ENCODE measurements around the gene LGALS7B.
"Not testable (repeated sequence)": the region's sequence is repeated elsewhere in the genome, so short reads cannot be mapped to it uniquely, and the experiment has no call there.

LGALS7B gene

GRCh38 chr19:38819231-38819920, 30.4 kb downstream of the LGALS7B start:
- no peak for DNase-seq (ENCODE audit: low read depth, low spot score)

DNA sequence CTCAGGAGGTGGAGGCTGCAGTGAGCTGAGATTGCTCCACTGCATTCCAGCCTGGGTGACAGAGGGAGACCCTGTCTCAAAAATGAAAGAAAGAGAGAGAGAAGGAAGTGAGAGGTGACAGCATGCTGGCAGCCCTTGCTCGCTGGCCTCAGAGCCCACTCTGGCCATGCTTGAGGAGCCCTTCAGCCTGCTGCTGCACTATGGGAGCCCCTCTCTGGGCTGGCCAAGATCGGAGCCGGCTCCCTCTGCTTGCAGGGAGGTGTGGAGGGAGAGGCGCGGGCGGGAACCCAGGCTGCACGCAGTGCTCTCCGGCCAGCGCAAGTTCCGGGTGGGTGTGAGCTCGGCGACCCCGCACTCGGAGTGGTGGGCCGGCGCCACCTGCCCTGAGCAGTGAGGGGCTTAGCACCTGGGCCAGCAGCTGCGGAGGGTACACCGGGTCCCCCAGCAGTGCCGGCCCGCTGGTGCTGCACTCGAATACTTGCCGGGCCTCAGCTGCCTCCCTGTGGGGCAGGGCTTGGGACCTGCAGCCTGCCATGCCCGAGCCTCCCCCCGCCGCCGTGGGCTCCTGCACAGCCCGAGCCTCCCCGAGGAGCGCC, 32.3 kb downstream of the LGALS7B start:
- not testable (repeated sequence) for DNase-seq (ENCODE audit: low read depth, low spot score)

GRCh38 chr19:38825936-38826335, 36.9 kb downstream of the LGALS7B start:
- DNase-seq (ENCODE audit: low read depth, low spot score), result not testable (repeated sequence)

DNA sequence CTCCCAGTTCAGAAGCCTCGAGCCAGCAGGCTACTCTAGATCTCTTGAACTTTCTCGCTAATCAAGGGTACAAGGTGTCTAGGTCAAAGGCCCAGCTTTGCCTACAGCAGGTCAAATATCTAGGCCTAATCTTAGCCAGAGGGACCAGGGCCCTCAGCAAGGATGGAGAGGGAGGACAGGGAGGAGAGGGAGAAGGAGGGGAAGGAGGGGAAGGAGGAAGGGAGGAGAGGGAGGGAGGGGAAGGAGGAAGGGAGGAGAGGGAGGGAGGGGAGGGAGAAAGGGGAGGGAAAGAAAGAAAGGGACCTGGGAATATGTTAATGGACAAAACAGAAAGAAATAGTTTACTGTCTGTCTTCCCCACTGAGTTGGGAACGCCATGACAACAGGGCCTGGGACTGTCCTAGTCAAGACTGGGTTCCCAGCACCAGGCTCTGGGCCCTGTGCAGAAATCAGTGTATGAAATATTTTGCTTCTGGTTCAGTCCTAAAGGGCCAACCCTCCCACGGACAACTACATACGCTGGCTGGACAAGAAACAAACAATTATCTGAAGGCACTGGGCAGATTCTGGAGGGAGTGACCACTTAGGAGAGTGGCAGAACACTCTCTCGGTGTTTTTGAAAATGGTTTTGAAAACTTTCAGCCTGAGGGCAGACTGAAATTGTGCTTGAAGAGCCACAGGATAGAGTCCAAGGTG, 38.0 kb downstream of the LGALS7B start:
- DNase-seq (ENCODE audit: low read depth, low spot score), result no peak

DNA sequence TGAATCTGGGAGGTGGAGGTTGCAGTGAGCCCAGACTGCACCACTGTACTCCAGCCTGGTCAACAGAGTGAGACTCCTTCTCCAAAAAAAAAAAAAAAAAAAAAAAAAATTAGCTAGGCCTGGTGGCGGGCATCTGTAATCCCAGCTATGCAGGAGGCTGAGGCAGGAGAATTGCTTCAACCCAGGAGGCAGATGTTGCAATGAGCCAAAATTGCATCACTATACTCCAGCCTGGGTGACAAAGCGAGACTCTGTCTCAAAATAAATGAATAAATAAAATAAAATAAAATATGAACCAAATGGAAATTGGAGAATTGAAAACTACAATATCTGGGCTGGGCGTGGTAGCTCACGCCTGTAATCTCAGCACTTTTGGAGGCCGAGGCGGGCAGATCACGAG, 40.2 kb downstream of the LGALS7B start:
- DNase-seq (ENCODE audit: low read depth, low spot score), result not testable (repeated sequence)

DNA sequence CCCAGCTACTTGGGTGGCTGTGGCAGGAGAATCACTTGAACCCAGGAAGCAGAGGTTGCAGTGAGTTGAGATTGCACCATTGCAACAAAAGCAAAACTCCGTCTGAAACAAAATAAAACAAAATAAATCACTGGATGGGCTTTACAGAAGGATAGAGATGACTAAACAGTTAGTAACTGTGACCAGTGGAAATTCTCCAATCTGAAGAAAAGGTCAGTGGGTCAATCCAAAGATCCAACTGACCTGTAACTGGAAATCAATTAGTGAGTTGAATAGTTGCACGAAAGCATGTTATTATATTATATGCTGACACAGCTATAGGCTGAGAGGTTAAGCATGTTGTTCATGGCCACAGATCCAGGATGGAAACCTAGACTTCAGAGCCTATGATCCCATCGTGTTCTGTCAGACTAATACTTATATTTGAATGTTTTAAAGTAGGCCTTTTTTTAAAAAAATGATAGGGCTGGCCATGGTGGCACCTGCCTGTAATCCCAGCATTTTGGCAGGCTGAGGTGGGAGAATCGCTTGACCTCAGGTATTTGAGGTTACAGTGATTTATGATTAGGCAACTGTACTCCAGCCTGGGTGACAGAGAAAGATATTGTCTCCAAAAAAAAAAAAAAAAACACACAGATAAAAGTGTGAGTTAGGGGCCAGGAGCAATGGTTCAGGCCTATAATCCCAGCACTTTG, 41.2 kb downstream of the LGALS7B start:
- no peak for DNase-seq (ENCODE audit: low read depth, low spot score)

GRCh38 chr19:38831142-38831605, 42.2 kb downstream of the LGALS7B start:
- DNase-seq (ENCODE audit: low read depth, low spot score), result peak; percentile 95

GRCh38 chr19:38833092-38833425, 44.1 kb downstream of the LGALS7B start:
- DNase-seq (ENCODE audit: low read depth, low spot score), result no peak

DNA sequence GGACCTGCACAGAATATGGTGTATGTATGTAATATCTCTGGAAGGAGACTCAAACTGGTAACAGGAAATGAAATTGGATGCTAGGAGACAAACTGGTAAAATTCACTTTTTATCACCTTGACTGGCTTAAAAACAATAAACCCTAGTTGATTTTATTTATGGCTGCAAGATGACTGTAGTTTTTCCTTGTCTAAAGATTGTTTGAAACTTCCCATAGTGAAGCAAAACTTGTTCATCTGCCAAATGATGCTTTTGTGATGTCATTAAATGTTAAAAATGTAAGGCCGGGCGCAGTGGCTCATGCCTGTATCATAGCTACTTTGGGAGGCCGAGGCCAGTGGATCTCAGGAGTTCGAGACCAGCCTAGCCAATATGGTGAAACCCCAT, 45.1 kb downstream of the LGALS7B start:
- no peak for DNase-seq (ENCODE audit: low read depth, low spot score)

DNA sequence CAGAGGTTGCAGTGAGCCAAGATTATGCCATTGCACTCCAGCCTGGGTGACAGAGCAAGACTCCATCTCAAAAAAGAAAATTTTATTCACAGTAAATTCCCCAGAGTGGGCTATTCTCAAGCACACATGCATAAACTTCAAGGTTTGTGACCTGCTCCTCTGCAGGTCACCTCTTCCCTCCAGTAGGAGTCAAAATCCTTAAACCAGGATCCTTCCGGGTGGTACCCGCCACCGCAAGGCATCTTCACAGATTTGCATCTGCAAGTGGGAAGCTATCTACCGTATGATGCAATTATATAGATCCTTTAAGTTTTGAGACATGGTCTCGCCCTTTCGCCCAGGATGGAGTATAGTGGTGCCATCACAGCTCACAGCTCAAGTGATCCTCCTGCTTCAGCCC, 45.6 kb downstream of the LGALS7B start:
- DNase-seq (ENCODE audit: low read depth, low spot score), result no peak

DNA sequence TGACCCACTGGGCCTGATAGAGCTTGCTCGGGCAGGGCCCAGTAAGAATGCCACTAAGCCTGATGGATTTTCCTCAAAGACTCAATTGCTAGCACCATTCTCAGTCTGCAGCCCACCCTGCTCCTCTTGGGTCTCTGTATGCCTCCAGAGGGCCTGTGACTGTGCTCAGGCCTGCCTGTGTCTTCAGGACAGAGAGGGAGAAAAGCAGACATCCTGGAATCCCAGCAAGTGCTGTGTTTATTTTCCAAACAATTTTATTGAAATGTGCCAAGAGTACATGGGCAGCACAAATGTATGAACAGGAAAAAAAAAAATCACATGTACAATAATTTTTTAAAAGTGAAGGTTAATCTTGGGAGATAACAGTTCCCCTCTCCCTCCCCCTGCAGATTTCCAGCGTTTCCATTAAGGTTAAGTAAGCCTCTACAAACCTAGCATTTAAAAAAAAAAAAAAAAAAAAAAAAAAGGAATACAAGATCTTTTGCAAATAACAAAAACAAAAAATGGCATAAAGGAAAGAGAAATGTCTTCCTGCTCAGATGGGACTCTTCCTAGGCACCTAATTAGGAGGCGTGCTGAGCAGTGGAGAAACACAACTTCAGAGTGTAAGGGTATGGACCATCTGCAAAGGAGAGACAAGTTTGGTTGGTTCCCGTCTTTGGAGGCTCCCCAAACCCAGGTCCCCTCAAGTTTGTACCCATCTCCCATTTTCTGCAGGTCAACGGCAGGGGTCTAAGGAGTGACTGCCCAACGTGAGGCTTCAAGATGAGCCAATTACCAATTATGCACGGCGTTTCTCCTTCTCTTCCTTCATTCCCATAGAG, 47.4 kb downstream of the LGALS7B start:
- DNase-seq (ENCODE audit: low read depth, low spot score), result no peak

DNA sequence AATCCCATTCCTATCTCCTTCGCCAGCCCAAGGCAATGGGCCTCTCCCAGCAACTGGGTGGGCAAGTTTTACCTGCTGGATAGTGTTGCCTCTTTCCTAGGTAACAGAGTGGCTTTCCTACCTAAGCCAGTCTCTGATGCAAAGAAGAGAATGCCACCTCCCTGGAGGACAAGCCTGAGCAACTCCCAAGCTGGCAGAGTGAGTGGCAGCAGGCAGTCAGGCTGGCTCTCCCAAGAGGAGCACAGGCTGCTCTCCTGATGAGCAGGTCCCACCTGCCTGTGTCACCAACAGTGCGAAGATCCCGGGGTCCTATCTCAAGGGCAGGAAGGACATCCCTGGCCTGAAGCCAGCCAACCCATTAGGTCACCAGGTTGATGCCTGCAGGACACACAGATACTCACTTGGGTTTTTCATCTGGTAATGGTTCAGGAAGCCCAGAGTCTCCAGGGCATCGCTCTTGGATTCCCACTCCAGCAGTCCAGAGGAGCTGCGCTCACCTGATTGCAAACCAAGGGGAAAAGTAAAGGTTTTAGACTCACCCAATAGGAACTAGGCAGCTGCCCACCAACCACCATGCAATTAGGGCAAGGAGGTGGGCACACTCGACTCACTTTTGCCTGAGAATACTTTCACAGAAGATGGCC, 48.1 kb downstream of the LGALS7B start:
- DNase-seq (ENCODE audit: low read depth, low spot score), result no peak

GRCh38 chr19:38837656-38838121, 48.7 kb downstream of the LGALS7B start:
- no peak for DNase-seq (ENCODE audit: low read depth, low spot score)

DNA sequence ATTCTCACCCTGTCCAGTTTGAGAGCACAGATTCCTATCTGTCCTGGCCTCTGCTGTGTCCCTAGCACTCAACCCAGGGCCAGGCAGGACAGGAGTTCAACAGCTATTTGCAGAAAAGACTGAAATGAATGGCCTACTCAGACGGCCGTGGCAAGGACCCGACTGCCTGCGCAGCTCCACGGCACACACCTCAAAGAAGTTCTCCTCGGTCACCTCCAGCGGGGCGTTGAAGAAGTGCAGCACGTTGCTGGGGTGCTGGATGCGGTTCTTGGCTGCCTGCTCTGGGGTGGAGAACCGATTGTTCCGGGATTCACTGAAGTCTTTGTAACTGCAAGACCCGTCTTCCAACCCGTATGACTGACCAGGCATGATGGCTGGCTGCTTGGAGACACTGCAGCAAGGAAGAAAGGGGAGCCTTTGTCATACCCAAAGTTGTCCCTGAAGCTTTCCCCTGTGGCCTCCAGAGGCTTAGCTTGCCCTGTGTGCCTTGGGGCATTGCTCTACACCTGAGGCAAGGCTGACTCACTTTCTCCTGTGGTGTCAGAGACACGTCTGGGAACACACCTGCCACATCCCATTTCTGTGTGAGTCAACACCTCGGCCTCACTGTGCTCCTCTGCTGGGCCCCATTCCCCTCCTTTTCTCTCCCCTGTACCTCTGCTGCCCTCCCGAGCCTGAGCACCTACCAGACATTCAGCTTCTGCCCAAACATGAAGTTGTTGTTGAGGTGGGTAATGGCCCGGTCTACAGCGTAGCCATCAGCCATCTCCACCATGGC, 49.4 kb downstream of the LGALS7B start:
- DNase-seq (ENCODE audit: low read depth, low spot score), result no peak

DNA sequence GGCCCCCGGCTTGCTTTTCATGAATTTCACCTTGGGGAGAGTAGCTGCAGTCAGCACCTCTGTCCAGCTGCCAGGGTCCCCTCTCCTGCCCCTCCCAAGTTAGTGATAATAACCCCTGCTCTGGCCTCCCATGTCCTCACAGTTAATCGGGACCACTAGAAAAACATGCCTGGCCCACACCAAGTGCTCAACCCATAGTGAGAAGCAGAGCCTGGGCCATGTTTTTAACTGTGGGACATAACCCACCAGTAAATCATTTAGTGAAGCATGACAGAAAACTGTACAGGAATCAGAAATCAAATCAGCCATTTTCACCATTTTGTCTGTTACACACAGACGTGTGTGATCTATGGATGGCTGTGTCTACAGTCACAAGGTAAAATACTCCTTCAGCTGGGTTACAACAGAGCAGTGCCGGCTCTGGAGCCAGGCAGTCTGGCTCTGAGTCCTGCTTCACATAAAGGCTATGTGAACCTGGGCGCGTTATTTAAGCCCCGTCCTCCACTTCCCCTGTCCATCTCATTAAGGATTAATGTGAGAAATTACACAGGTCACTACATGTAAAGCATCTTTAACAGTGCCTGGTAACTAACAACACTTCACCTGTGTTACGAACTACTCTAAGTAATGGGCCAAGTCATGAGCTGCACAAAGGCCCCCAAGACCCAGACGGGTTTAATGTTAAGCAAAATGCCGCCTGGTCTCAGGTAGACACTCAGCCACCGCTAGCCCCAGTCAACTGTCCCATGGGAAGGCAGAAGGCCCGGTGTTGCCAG, 50.2 kb downstream of the LGALS7B start:
- no peak for DNase-seq (ENCODE audit: low read depth, low spot score)

DNA sequence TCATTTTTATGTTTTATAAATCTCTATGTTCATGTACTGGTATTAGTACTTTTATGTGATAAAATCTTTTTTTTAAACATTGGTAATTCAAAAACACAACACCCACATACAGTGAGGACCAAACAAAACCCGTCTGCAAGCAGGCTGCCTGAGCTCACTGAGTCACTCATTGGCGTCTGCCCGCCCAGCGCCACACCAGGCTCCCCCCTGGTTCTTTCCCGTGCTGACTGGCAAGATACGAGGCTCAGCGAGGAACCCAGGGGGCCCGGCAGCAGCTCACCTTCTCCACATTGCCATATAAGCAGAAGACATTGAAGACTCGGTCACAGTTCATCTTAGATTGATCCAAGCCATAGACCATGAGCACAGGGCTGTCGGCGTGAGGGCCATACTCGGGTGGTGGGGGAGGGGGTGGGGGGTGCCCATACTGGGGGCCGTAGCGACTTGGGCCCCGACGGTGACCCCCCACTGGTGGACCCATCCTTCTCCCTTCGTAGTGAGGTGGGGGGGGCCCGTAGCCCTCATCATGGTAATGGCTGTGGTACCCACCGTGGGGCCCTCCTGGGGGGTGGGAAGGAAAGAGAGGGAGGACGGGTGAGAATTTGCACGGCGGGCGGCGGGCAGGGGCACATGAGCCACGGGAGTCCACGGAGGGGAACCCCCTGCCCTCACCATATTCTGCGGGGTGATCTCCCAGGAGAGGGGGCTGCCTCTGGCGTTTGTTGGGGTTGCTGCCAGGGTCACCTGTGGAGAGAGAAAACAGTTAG, 51.0 kb downstream of the LGALS7B start:
- DNase-seq (ENCODE audit: low read depth, low spot score), result peak; percentile 36

- no peak for DNase-seq (ENCODE audit: low read depth, low spot score)
Observed at GRCh38 chr19:38840583-38840968, 51.6 kb downstream of the LGALS7B start.
